Activated CD4-positive, alpha-beta T cell treated with anti-CD3 and anti-CD28 coated beads, Interleukin-2, amount 10 ng/mL, durations not matched to agents 7 days and 5 days (primary cell): ENCODE measurements around the gene NUDT19. TPM values are rescaled to one million over a fixed set of nuclear protein-coding genes. Genes with fewer than 3 reads are reported as not detected.

Experiments
- total RNA-seq, 2 experiments: library from RNA; stranded (reverse); gene quantifications; one replicate each; pipeline ENCODE4 v1.2.3, GENCODE V29; 2021

Gene NUDT19
- total RNA-seq, 2 experiments from 2014 or later: 15.6 to 16.0 TPM

Other genes starting within 250 kb of the NUDT19 start
- gene PDCD5, start 110.6 kb upstream of the NUDT19 start, total RNA-seq: 100 to 1,000 TPM; 131 to 132 TPM
- gene ANKRD27, start 16.6 kb upstream of the NUDT19 start, total RNA-seq: 10 to 100 TPM; 49.3 to 49.8 TPM
- gene RGS9BP, start 16.0 kb upstream of the NUDT19 start, total RNA-seq: under 1 TPM; 0.35 TPM
- under 1 TPM; 0.25 to 0.52 TPM for gene TDRD12, start 27.9 kb downstream of the NUDT19 start, total RNA-seq
- gene SLC7A9, start 177.9 kb downstream of the NUDT19 start, total RNA-seq: under 1 TPM; 0.27 to 0.45 TPM